Activated CD4-positive, alpha-beta memory T cell treated with anti-CD3 and anti-CD28 coated beads, Interleukin-2, amount 10 ng/mL, durations not matched to agents 7 days and 5 days (primary cell): ENCODE results near the gene AP5Z1. TPM values are rescaled to one million over a fixed set of nuclear protein-coding genes. Genes with fewer than 3 reads are reported as not detected.

Experiments used
- CTCF ChIA-PET: fragments of 350-600 bp; sonication (Branson Sonifier 250); formaldehyde crosslinking; loops from one replicate; lab custom pipeline; 2021; ENCODE audit warnings: antibody characterized with exemption, inconsistent platforms; lab: Charles Lee
- POLR2A ChIA-PET: fragments of 350-600 bp; sonication (Branson Sonifier 250); formaldehyde crosslinking; loops from one replicate; lab custom pipeline; 2021; ENCODE audit warnings: antibody characterized with exemption; lab: Charles Lee
- DNase-seq: peaks from one replicate; pipeline ENCODE4 v3.0.0-alpha.2; 2020
- H3K27ac Mint-ChIP-seq: one replicate; pipeline ENCODE4 v1.8.0; 2021; ENCODE audit warnings: mild to moderate bottlenecking, mixed read lengths
- H3K27me3 Mint-ChIP-seq: one replicate; pipeline ENCODE4 v1.8.0; 2021; ENCODE audit warnings: mixed read lengths
- H3K36me3 Mint-ChIP-seq: one replicate; pipeline ENCODE4 v1.8.0; 2021; ENCODE audit warnings: low read depth, mixed read lengths
- H3K4me1 Mint-ChIP-seq: one replicate; pipeline ENCODE4 v1.8.0; 2021; ENCODE audit warnings: mixed read lengths
- H3K4me3 Mint-ChIP-seq: one replicate; pipeline ENCODE4 v1.8.0; 2021; ENCODE audit warnings: mild to moderate bottlenecking, mixed read lengths
- H3K9me3 Mint-ChIP-seq: one replicate; pipeline ENCODE4 v1.8.0; 2021; ENCODE audit warnings: mixed read lengths
- total RNA-seq, 2 experiments: library from RNA; stranded (reverse); gene quantifications; one replicate each; pipeline ENCODE4 v1.2.3, GENCODE V29; 2021

The AP5Z1 gene
- total RNA-seq, 2 experiments from 2014 or later, result 57.5 to 60.6 TPM

GRCh38 chr7:4803397-4804241, 28.2 kb downstream of the AP5Z1 start:
- CTCF ChIA-PET, result no interaction called here
- no peaks in the 10 kb centered on the region for H3K4me1 Mint-ChIP-seq
- H3K9me3 Mint-ChIP-seq, result no peaks in the 10 kb centered on the region
- no peak overlapping the region for H3K27ac Mint-ChIP-seq
- POLR2A ChIA-PET, result no interaction called here
- H3K4me3 Mint-ChIP-seq, result no peak overlapping the region
- H3K27me3 Mint-ChIP-seq, result peaks cover 17% of the 10 kb centered on the region
- no peak for DNase-seq
- no peaks in the 10 kb centered on the region for H3K36me3 Mint-ChIP-seq

- Mint-ChIP-seq H3K36me3 (no peaks in the 10 kb centered on the region), H3K4me1 (peaks cover 4% of the 10 kb centered on the region), H3K4me3 (no peak overlapping the region), H3K27ac (no peak overlapping the region), H3K27me3 (peaks cover 25% of the 10 kb centered on the region), H3K9me3 (no peaks in the 10 kb centered on the region)
- ChIA-PET POLR2A (no interaction called here), CTCF (interaction anchor here (1.4 kb wide), 1 partner anchor 7 kb away, joined by 6 read pairs; no protein-coding TSS in a partner anchor)
- DNase-seq, result no peak
Measured at GRCh38 chr7:4805110-4805983, 29.9 kb downstream of the AP5Z1 start.

GRCh38 chr7:4805984-4806300, 30.5 kb downstream of the AP5Z1 start:
- POLR2A ChIA-PET, result no interaction called here
- H3K9me3 Mint-ChIP-seq, result no peaks in the 10 kb centered on the region

GRCh38 chr7:4806983-4807597, 31.7 kb downstream of the AP5Z1 start:
- H3K27ac Mint-ChIP-seq, result no peak overlapping the region
- H3K36me3 Mint-ChIP-seq, result no peaks in the 10 kb centered on the region
- no peak overlapping the region for H3K4me3 Mint-ChIP-seq
- ChIA-PET POLR2A (interaction anchor here (0.6 kb wide), 1 partner anchor 274 kb away, joined by 3 read pairs; no protein-coding TSS in a partner anchor), CTCF (interaction anchor here (1.4 kb wide), 1 partner anchor 9 kb away, joined by 6 read pairs; no protein-coding TSS in a partner anchor)
- H3K27me3 Mint-ChIP-seq, result peaks cover 26% of the 10 kb centered on the region
- no peaks in the 10 kb centered on the region for H3K9me3 Mint-ChIP-seq
- no peak for DNase-seq
- peaks cover 6% of the 10 kb centered on the region for H3K4me1 Mint-ChIP-seq

More at GRCh38 chr7:4805984-4806300, 30.5 kb downstream of the AP5Z1 start:
- H3K27me3 Mint-ChIP-seq, result peaks cover 26% of the 10 kb centered on the region
- no peak for DNase-seq
- no peaks in the 10 kb centered on the region for H3K36me3 Mint-ChIP-seq
- H3K27ac Mint-ChIP-seq, result no peak overlapping the region
- CTCF ChIA-PET, result interaction anchor here (1.4 kb wide), 1 partner anchor 8 kb away, joined by 6 read pairs; no protein-coding TSS in a partner anchor
- H3K4me3 Mint-ChIP-seq, result no peak overlapping the region
- peaks cover 6% of the 10 kb centered on the region for H3K4me1 Mint-ChIP-seq

- DNase-seq, result no peak
- peaks cover 27% of the 10 kb centered on the region for H3K27me3 Mint-ChIP-seq
- H3K27ac Mint-ChIP-seq, result no peak overlapping the region
- H3K4me3 Mint-ChIP-seq, result no peak overlapping the region
- no peaks in the 10 kb centered on the region for H3K36me3 Mint-ChIP-seq
- ChIA-PET CTCF (no interaction called here), POLR2A (no interaction called here)
- H3K9me3 Mint-ChIP-seq, result no peaks in the 10 kb centered on the region
- peaks cover 6% of the 10 kb centered on the region for H3K4me1 Mint-ChIP-seq
Measured at GRCh38 chr7:4807598-4808016, 32.2 kb downstream of the AP5Z1 start.

- no peak for DNase-seq
- no peaks in the 10 kb centered on the region for H3K36me3 Mint-ChIP-seq
- H3K27me3 Mint-ChIP-seq, result peaks cover 31% of the 10 kb centered on the region
- no peaks in the 10 kb centered on the region for H3K9me3 Mint-ChIP-seq
- H3K27ac Mint-ChIP-seq, result no peak overlapping the region
- H3K4me1 Mint-ChIP-seq, result peaks cover 6% of the 10 kb centered on the region
- ChIA-PET POLR2A (no interaction called here), CTCF (no interaction called here)
- no peak overlapping the region for H3K4me3 Mint-ChIP-seq
Measured at GRCh38 chr7:4808026-4808425, 32.6 kb downstream of the AP5Z1 start.

- H3K27ac Mint-ChIP-seq, result no peak overlapping the region
- H3K27me3 Mint-ChIP-seq, result peaks cover 36% of the 10 kb centered on the region
- H3K4me1 Mint-ChIP-seq, result peaks cover 6% of the 10 kb centered on the region
- H3K9me3 Mint-ChIP-seq, result no peaks in the 10 kb centered on the region
- H3K36me3 Mint-ChIP-seq, result no peaks in the 10 kb centered on the region
- CTCF ChIA-PET, result interaction anchor here (1.6 kb wide), 1 partner anchor 10 kb away, joined by 5 read pairs; no protein-coding TSS in a partner anchor
- H3K4me3 Mint-ChIP-seq, result no peak overlapping the region
- no peak for DNase-seq
- POLR2A ChIA-PET, result no interaction called here
Measured at GRCh38 chr7:4808565-4808964, 33.1 kb downstream of the AP5Z1 start.

- H3K27me3 Mint-ChIP-seq, result peaks cover 39% of the 10 kb centered on the region
- H3K27ac Mint-ChIP-seq, result no peak overlapping the region
- POLR2A ChIA-PET, result interaction anchor here (1.0 kb wide), 1 partner anchor 33 kb away, joined by 3 read pairs; the partner anchor contains the start of gene AP5Z1
- H3K9me3 Mint-ChIP-seq, result no peaks in the 10 kb centered on the region
- no peaks in the 10 kb centered on the region for H3K36me3 Mint-ChIP-seq
- CTCF ChIA-PET, result interaction anchor here (0.8 to 1.6 kb wide), 2 partner anchors 11 to 18 kb away, joined by 3 to 5 read pairs; no protein-coding TSS in a partner anchor
- peaks cover 6% of the 10 kb centered on the region for H3K4me1 Mint-ChIP-seq
- H3K4me3 Mint-ChIP-seq, result no peak overlapping the region
- DNase-seq, result no peak
Measured at GRCh38 chr7:4809091-4809591, 33.7 kb downstream of the AP5Z1 start.

- CTCF ChIA-PET, result interaction anchor here (0.8 to 1.6 kb wide), 2 partner anchors 12 to 18 kb away, joined by 3 to 5 read pairs; no protein-coding TSS in a partner anchor
- peaks cover 41% of the 10 kb centered on the region for H3K27me3 Mint-ChIP-seq
- no peak overlapping the region for H3K4me3 Mint-ChIP-seq
- H3K4me1 Mint-ChIP-seq, result peaks cover 6% of the 10 kb centered on the region
- H3K36me3 Mint-ChIP-seq, result no peaks in the 10 kb centered on the region
- POLR2A ChIA-PET, result interaction anchor here (1.0 kb wide), 1 partner anchor 34 kb away, joined by 3 read pairs; the partner anchor contains the start of gene AP5Z1
- no peaks in the 10 kb centered on the region for H3K9me3 Mint-ChIP-seq
- no peak for DNase-seq
- H3K27ac Mint-ChIP-seq, result no peak overlapping the region
Measured at GRCh38 chr7:4809666-4810065, 34.2 kb downstream of the AP5Z1 start.

- CTCF ChIA-PET, result no interaction called here
- peaks cover 3% of the 10 kb centered on the region for H3K4me1 Mint-ChIP-seq
- POLR2A ChIA-PET, result no interaction called here
Measured at GRCh38 chr7:4814433-4814832, 39.0 kb downstream of the AP5Z1 start.

GRCh38 chr7:4815121-4815520, 39.7 kb downstream of the AP5Z1 start:
- Mint-ChIP-seq H3K9me3 (no peaks in the 10 kb centered on the region), H3K27ac (no peak overlapping the region), H3K36me3 (no peaks in the 10 kb centered on the region), H3K27me3 (peaks cover 17% of the 10 kb centered on the region), H3K4me1 (peaks cover 3% of the 10 kb centered on the region), H3K4me3 (no peak overlapping the region)
- CTCF ChIA-PET, result no interaction called here
- DNase-seq, result no peak
- POLR2A ChIA-PET, result no interaction called here

More at GRCh38 chr7:4814433-4814832, 39.0 kb downstream of the AP5Z1 start:
- Mint-ChIP-seq H3K36me3 (no peaks in the 10 kb centered on the region), H3K27me3 (peaks cover 20% of the 10 kb centered on the region), H3K4me3 (no peak overlapping the region), H3K9me3 (no peaks in the 10 kb centered on the region), H3K27ac (no peak overlapping the region)
- DNase-seq, result no peak

- POLR2A ChIA-PET, result no interaction called here
- Mint-ChIP-seq H3K4me1 (no peaks in the 10 kb centered on the region), H3K4me3 (no peak overlapping the region), H3K27me3 (peaks cover 14% of the 10 kb centered on the region), H3K36me3 (no peaks in the 10 kb centered on the region), H3K9me3 (no peaks in the 10 kb centered on the region), H3K27ac (no peak overlapping the region)
- CTCF ChIA-PET, result no interaction called here
- DNase-seq, result no peak
Measured at GRCh38 chr7:4815609-4816418, 40.4 kb downstream of the AP5Z1 start.
